Progenitor cell of endocrine pancreas (in vitro differentiated cells): ENCODE results near the gene RABGAP1L. TPM values are rescaled to one million over a fixed set of nuclear protein-coding genes. Genes with fewer than 3 reads are reported as not detected.
"Not testable (repeated sequence)": the region's sequence is repeated elsewhere in the genome, so short reads cannot be mapped to it uniquely, and the experiment has no call there.

Experiments used
- DNase-seq: peaks from one replicate; pipeline ENCODE4 v3.0.0; 2021; ENCODE audit warnings: low spot score; ENCODE audit not compliant: unreplicated experiment
- H3K27ac Mint-ChIP-seq: 2 replicates; pipeline ENCODE4 v1.8.0; 2021; ENCODE audit warnings: mild to moderate bottlenecking, moderate library complexity, mixed read lengths
- H3K27me3 Mint-ChIP-seq: 2 replicates; pipeline ENCODE4 v1.8.0; 2021; ENCODE audit warnings: mixed read lengths
- H3K36me3 Mint-ChIP-seq: 2 replicates; pipeline ENCODE4 v1.8.0; 2022; ENCODE audit warnings: mixed read lengths; ENCODE audit not compliant: insufficient read depth
- H3K4me1 Mint-ChIP-seq: 2 replicates; pipeline ENCODE4 v1.8.0; 2021; ENCODE audit warnings: low read depth, mixed read lengths
- H3K4me3 Mint-ChIP-seq: 2 replicates; pipeline ENCODE4 v1.8.0; 2021; ENCODE audit warnings: low read depth, mild to moderate bottlenecking, moderate library complexity, mixed read lengths
- H3K9me3 Mint-ChIP-seq: 2 replicates; pipeline ENCODE4 v1.8.0; 2021; ENCODE audit warnings: low read depth, mixed read lengths
- total RNA-seq: library from RNA; stranded (reverse); gene quantifications from 2 replicates; pipeline ENCODE4 v1.2.1, GENCODE V29; 2021
- TF ChIP-seq, protein P1 (sequence below): fragments of 200-600 bp; sonication (generic); IDR thresholded peaks from one replicate; pipeline ENCODE4 v1.5.0; 2021; ENCODE audit warnings: antibody characterized with exemption, mild to moderate bottlenecking; ENCODE audit not compliant: unreplicated experiment

The RABGAP1L gene
- total RNA-seq, 1 donor from 2014 or later: 55.2 TPM

GRCh38 chr1:174809755-174810280 lies 650.5 kb downstream of the RABGAP1L start:
- Mint-ChIP-seq H3K4me1 (peaks cover 17% of the 10 kb centered on the region), H3K9me3 (no peaks in the 10 kb centered on the region), H3K27ac (peak overlapping the region; percentile 0), H3K4me3 (no peak overlapping the region), H3K36me3 (no peaks in the 10 kb centered on the region), H3K27me3 (no peaks in the 10 kb centered on the region)
- DNase-seq: no peak
- TF ChIP-seq, protein P1, sequence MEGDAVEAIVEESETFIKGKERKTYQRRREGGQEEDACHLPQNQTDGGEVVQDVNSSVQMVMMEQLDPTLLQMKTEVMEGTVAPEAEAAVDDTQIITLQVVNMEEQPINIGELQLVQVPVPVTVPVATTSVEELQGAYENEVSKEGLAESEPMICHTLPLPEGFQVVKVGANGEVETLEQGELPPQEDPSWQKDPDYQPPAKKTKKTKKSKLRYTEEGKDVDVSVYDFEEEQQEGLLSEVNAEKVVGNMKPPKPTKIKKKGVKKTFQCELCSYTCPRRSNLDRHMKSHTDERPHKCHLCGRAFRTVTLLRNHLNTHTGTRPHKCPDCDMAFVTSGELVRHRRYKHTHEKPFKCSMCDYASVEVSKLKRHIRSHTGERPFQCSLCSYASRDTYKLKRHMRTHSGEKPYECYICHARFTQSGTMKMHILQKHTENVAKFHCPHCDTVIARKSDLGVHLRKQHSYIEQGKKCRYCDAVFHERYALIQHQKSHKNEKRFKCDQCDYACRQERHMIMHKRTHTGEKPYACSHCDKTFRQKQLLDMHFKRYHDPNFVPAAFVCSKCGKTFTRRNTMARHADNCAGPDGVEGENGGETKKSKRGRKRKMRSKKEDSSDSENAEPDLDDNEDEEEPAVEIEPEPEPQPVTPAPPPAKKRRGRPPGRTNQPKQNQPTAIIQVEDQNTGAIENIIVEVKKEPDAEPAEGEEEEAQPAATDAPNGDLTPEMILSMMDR: no peak

DNA sequence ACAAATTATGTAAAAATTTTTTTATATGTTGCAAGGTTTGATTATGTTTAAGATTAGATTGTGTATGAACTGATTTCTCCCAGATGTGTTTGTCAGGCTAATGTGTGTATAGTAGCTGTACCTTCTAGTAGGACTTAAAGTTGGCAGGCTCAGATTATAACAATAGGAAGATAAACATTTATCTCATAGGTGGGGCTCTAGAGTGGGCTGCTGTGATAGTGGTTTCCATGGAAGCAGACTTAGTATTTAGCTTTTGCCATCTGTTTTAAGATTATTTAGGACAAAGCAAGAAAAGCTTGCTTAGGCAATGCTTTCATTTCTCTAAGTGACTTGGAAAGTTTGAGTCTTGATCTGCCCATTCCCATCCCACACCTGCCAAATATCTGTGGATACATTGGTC lies 652.7 kb downstream of the RABGAP1L start:
- Mint-ChIP-seq H3K4me3 (no peak overlapping the region), H3K9me3 (no peaks in the 10 kb centered on the region), H3K27me3 (no peaks in the 10 kb centered on the region), H3K36me3 (no peaks in the 10 kb centered on the region), H3K27ac (peak overlapping the region; percentile 35), H3K4me1 (peaks cover 19% of the 10 kb centered on the region)
- TF ChIP-seq, protein P1: no peak
- no peak for DNase-seq

DNA sequence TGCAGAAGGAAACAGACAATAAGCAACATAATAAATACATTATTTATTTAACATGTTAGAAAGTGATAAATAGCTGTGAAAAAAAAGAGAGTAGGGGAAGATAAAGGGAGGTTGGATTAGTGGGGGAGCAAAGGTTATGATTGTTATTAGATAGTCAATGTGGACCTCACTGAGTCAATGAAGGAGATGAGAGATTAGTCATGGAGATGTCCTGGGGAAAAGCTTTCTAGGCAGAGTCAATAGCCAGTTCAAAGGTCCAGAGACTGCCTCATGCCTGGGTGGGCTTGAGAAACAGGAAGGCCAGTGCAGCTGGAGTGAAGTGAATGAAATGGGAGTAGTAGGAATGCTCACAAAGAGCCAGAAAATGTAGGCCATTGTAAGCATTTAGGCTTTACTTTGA lies 653.3 kb downstream of the RABGAP1L start:
- DNase-seq: no peak

DNA sequence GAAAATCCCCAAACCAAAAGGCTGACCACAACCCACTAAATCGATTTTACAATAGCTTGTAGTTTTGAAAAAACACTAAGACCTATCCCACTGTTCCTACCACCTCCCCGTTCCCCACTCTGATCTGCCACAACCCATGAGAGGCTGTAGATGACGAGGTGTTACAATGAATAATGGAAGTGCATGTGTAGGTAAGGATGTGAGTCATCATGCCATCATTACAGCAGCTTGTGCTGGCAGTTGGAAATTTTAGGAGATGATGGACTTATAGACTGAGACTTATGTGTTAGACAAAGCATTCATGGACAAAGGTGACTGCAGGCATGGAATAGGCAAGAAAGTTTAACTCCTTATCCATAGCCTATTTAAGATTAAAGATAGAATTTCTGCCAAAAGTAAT lies 655.7 kb downstream of the RABGAP1L start:
- peaks cover 19% of the 10 kb centered on the region for H3K4me1 Mint-ChIP-seq
- no peak for DNase-seq
- no peaks in the 10 kb centered on the region for H3K27me3 Mint-ChIP-seq
- TF ChIP-seq, protein P1: no peak
- H3K4me3 Mint-ChIP-seq: no peak overlapping the region
- no peaks in the 10 kb centered on the region for H3K9me3 Mint-ChIP-seq
- no peak overlapping the region for H3K27ac Mint-ChIP-seq
- H3K36me3 Mint-ChIP-seq: no peaks in the 10 kb centered on the region

More for the DNA sequence above, 653.3 kb downstream of the RABGAP1L start:
- no peaks in the 10 kb centered on the region for H3K27me3 Mint-ChIP-seq
- TF ChIP-seq, protein P1: no peak
- H3K27ac Mint-ChIP-seq: peak overlapping the region; percentile 57
- no peaks in the 10 kb centered on the region for H3K9me3 Mint-ChIP-seq
- peaks cover 19% of the 10 kb centered on the region for H3K4me1 Mint-ChIP-seq
- no peak overlapping the region for H3K4me3 Mint-ChIP-seq
- H3K36me3 Mint-ChIP-seq: no peaks in the 10 kb centered on the region

DNA sequence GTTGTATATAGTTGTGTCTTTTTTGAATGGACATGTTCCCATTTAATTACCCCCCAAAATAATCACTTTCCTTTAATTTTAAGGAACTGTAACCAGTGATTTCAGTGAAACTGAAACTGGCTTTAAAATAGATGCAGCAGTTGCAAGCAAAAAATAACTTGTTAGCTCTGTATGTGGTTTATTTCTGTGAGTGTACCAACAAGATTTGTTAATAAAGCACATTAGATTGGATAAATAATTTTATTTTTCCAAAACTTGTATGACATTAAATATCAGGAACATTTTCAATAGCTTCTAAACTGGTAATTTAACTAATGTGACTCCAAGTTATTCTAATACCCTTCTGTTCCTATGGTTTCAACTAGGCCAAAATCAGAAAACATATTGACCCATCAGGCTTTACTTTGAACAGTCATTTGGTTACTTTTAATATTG lies 656.2 kb downstream of the RABGAP1L start:
- peaks cover 1% of the 10 kb centered on the region for H3K36me3 Mint-ChIP-seq
- H3K27ac Mint-ChIP-seq: no peak overlapping the region
- TF ChIP-seq, protein P1: no peak
- no peak for DNase-seq
- H3K4me3 Mint-ChIP-seq: no peak overlapping the region
- peaks cover 19% of the 10 kb centered on the region for H3K4me1 Mint-ChIP-seq
- no peaks in the 10 kb centered on the region for H3K27me3 Mint-ChIP-seq
- no peaks in the 10 kb centered on the region for H3K9me3 Mint-ChIP-seq

- H3K27me3 Mint-ChIP-seq, H3K4me3 Mint-ChIP-seq, DNase-seq, H3K27ac Mint-ChIP-seq, H3K36me3 Mint-ChIP-seq, H3K9me3 Mint-ChIP-seq: not testable (repeated sequence)
- peaks cover 19% of the 10 kb centered on the region for H3K4me1 Mint-ChIP-seq
Measured at GRCh38 chr1:174816621-174817020, 657.3 kb downstream of the RABGAP1L start.
